ENCODE results near the gene INSL3. TPM values are rescaled to one million over a fixed set of nuclear protein-coding genes. Genes with fewer than 3 reads are reported as not detected.

Gene INSL3
- total and polyA plus RNA-seq, 11 donors, result 0.56 TPM; not detected in 10

DNA sequence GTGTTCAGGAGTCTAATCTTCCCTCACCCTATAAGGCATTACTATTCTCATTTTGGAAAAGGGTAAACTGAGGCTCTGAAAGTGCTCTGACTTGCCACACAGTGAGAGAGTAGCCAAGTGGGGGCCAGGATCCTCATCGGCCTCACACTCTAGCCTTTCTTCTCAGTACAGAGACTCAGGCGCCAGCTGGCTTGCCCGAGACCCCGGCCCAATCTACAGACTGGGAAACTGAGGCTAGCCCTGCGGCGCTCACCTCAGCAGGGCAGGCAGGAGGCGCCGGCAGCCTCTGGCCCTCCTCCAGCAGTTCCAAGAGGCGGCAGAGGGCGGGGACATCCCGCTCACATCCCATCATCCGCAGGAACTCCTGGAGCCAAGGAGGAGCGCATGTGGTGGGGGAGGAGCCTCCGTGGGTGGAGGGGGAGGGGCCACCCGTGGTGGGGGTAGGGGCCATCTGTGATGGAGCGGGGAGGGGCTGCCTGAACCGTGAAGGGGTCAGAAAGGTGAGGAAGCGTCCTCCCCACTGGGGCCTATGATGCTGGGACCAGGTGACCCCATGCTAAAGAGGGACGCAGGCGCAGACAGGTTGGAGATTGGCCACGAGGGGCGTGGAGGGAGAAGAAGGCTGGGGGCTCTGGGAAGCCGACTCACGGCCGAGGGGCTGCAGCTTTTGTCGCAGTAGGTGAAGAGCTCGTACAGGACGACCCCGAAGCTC, 8.7 kb upstream of the INSL3 start:
- DNase-seq, result no peak
- peaks cover 0 to 38% (median 8%) of the 10 kb centered on the region in 9 donors for H3K27me3 ChIP-seq

DNA sequence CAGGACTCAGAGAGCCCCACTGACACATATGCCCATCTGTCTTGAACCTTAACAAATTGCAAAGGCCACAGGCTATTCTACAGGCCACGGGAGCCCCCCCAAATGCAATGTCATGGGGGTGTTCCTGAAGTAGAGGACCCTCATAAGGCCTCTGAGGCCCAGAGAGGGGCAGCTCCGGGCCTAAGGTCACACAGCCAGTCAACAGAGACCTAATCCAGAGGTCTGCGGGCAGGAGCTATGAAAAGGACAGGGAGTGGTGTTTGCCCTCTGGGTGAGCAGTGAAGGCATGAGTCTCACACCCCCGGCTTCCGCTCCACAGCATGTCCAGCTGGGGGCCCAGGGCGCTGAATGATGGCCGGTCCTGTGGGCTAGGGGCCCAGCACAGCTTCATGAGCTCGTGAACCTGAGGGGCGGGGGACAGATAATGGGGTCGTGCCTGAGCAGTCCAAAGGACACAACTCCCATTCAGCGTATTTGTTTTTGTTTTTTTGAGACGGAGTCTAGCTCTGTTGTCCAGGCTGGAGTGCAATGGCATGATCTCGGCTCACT, 5.3 kb upstream of the INSL3 start:
- H3K4me1 ChIP-seq, result peaks cover 0 to 16% (median 0%) of the 10 kb centered on the region in 12 donors
- ATAC-seq (no peak), DNase-seq (no peak)
- WGBS, 4 donors, result 81 to 89% (median 86%) methylated on average over 10 to 13 of the region's 13 CpGs
- H3K27me3 ChIP-seq, result peaks cover 0 to 34% (median 6%) of the 10 kb centered on the region in 9 donors
- H3K36me3 ChIP-seq, result peaks cover 0 to 37% (median 0%) of the 10 kb centered on the region in 9 donors
- no peak overlapping the region for H3K27ac ChIP-seq
- no peak for TF ChIP-seq POLR2A (IDR thresholded peaks at IDR 0.05)
- TF ChIP-seq, protein P1, sequence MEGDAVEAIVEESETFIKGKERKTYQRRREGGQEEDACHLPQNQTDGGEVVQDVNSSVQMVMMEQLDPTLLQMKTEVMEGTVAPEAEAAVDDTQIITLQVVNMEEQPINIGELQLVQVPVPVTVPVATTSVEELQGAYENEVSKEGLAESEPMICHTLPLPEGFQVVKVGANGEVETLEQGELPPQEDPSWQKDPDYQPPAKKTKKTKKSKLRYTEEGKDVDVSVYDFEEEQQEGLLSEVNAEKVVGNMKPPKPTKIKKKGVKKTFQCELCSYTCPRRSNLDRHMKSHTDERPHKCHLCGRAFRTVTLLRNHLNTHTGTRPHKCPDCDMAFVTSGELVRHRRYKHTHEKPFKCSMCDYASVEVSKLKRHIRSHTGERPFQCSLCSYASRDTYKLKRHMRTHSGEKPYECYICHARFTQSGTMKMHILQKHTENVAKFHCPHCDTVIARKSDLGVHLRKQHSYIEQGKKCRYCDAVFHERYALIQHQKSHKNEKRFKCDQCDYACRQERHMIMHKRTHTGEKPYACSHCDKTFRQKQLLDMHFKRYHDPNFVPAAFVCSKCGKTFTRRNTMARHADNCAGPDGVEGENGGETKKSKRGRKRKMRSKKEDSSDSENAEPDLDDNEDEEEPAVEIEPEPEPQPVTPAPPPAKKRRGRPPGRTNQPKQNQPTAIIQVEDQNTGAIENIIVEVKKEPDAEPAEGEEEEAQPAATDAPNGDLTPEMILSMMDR (IDR thresholded peaks at IDR 0.05), result no peak
- H3K4me3 ChIP-seq, result no peak overlapping the region
- intact Hi-C loops (cut with DNase I), result no loop called here
- H3K9me3 ChIP-seq, result no peaks in the 10 kb centered on the region

More for the DNA sequence above, 8.7 kb upstream of the INSL3 start:
- Histone ChIP-seq H3K4me3 (peak overlapping the region in 7 of 12 donors; percentile 10 to 30 (median 21)), H3K27ac (no peak overlapping the region), H3K36me3 (peaks cover 0 to 68% (median 0%) of the 10 kb centered on the region in 9 donors), H3K9me3 (no peaks in the 10 kb centered on the region), H3K4me1 (peaks cover 0 to 16% (median 0%) of the 10 kb centered on the region in 12 donors)
- WGBS, 4 donors, result 16 to 25% (median 19%) methylated on average over 23 to 29 of the region's 29 CpGs
- ATAC-seq, result peak in 3 of 4 donors; percentile 30 to 74 (median 57)
- TF ChIP-seq, protein P1 (IDR thresholded peaks at IDR 0.05), result peak in 1 of 12 donors; percentile 18
- no peak for TF ChIP-seq POLR2A (IDR thresholded peaks at IDR 0.05)
- intact Hi-C loops (cut with DNase I), result no loop called here

DNA sequence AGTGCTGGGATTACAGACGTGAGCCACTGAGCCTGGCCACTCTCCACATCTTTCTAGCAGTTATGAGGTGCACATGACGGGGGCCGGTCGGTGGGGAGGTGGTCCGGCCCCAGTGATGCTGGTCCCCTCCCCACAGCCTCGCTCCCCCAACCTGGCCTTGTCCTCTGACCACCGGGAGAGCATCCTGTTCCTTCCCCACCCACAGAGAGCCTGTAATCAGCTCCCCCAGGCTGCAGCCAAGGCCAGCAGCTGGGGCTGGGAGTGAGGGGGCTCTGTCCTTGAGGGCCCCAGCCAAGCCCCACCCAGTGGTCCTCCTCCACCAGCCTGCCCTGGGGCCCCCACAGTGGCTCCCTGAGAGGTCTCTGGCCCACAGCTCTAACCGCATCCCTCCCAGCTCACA, 3.0 kb upstream of the INSL3 start:
- intact Hi-C loops (cut with DNase I), result no loop called here
- WGBS, 4 donors, result 57 to 65% (median 61%) methylated on average over 3 to 8 of the region's 8 CpGs
- no peak for ATAC-seq

More for the DNA sequence above, 3.0 kb upstream of the INSL3 start:
- no peak overlapping the region for H3K27ac ChIP-seq
- no peak for TF ChIP-seq POLR2A (IDR thresholded peaks at IDR 0.05)
- TF ChIP-seq, protein P1 (IDR thresholded peaks at IDR 0.05), result no peak
- H3K27me3 ChIP-seq, result peaks cover 0 to 21% (median 0%) of the 10 kb centered on the region in 9 donors
- no peak for DNase-seq
- H3K4me1 ChIP-seq, result no peaks in the 10 kb centered on the region
- H3K36me3 ChIP-seq, result peaks cover 0 to 19% (median 0%) of the 10 kb centered on the region in 9 donors
- no peak overlapping the region for H3K4me3 ChIP-seq
- H3K9me3 ChIP-seq, result no peaks in the 10 kb centered on the region
